ENCODE measurements around the gene PANX3.

The PANX3 gene

DNA sequence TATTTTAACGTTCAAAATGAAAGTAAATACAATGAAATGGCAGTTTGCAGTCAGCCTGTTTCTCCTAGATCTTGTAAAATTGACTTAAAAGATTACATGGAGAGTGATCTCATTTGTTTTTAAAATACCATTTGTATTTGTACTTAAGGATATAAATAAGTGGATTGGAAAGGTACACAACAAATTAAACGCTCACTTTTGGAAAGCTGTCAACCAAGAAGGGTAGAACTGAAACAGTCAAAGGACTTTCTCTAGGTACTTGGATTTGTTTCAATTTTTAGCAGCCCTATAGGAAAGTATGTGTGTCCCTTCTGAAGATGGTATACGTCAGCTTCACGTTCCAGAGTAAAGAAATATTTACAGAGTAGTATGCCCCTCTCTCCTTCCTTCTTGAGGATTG, 18.7 kb downstream of the PANX3 start:
- TF ChIP-seq, protein P1, sequence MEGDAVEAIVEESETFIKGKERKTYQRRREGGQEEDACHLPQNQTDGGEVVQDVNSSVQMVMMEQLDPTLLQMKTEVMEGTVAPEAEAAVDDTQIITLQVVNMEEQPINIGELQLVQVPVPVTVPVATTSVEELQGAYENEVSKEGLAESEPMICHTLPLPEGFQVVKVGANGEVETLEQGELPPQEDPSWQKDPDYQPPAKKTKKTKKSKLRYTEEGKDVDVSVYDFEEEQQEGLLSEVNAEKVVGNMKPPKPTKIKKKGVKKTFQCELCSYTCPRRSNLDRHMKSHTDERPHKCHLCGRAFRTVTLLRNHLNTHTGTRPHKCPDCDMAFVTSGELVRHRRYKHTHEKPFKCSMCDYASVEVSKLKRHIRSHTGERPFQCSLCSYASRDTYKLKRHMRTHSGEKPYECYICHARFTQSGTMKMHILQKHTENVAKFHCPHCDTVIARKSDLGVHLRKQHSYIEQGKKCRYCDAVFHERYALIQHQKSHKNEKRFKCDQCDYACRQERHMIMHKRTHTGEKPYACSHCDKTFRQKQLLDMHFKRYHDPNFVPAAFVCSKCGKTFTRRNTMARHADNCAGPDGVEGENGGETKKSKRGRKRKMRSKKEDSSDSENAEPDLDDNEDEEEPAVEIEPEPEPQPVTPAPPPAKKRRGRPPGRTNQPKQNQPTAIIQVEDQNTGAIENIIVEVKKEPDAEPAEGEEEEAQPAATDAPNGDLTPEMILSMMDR (conservative IDR thresholded peaks at IDR 0.05; ENCODE audit: low read depth, low read length) = no peak
- DNase-seq (ENCODE audit: low read depth) = no peak
- H3K4me3 ChIP-seq (ENCODE audit: low read length) = no peak overlapping the region

DNA sequence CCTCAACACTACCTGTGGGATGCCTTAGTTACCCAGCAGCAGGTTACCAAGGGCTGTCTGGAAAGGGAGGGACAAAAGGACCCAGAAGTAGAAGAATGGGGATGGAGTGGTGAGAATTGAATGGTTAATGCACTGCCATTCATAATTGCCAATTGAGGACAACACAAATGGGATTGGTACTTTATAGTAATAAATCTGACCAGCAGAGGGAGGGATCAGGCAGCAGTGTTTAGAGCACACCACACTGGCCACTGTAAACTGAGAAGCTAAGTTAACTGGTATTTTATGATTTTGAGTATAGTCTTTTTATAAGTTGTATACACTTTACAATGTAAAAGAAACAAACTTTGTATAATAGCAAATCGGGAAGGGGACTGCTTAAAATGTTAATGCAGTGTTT, 22.1 kb downstream of the PANX3 start:
- DNase-seq (ENCODE audit: low read depth) = no peak
- H3K4me3 ChIP-seq (ENCODE audit: low read length) = no peak overlapping the region
- TF ChIP-seq, protein P1 (conservative IDR thresholded peaks at IDR 0.05; ENCODE audit: low read depth, low read length) = peak; percentile 46

DNA sequence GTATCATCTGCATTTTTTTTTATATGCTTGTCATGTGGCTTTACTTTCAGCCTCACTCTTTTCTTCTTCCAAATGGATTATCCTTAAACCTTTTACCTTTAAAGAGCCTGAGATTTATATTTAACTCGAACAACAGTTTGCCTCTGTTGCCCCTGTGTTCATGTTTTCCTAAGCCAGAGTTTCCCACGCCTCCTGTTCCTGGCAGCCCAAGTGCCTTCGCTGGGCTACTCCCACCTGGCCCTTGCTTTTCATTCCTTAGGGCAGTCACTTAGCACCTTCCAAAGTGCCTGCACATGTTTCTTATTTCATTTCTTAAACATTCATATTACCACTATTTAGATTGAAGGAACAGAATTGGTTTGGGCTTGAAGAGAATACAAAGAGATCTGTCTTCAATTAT, 24.7 kb downstream of the PANX3 start:
- TF ChIP-seq, protein P1 (conservative IDR thresholded peaks at IDR 0.05; ENCODE audit: low read depth, low read length) = no peak
- no peak for DNase-seq (ENCODE audit: low read depth)
- no peak overlapping the region for H3K4me3 ChIP-seq (ENCODE audit: low read length)

DNA sequence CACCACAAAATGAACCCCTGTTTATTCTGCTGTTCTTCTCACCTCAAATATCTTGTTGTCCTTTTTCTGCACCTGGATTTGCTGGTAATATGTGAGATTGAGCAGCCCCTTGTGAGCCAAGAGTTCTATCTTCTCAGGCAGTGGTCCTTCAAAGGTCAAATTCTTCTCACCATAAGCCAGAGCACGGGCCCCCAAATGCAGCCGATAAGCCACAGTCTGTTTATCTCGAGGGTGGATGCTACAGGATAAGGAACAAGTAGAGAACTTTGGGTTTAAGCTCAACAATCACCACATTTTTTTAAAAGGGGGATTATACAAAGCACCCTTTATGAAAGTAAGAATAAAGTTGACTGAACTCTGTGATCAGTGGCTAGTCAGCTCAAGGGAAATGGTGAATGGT, 27.3 kb downstream of the PANX3 start:
- no peak for DNase-seq (ENCODE audit: low read depth)
- TF ChIP-seq, protein P1 (conservative IDR thresholded peaks at IDR 0.05; ENCODE audit: low read depth, low read length) = no peak

DNA sequence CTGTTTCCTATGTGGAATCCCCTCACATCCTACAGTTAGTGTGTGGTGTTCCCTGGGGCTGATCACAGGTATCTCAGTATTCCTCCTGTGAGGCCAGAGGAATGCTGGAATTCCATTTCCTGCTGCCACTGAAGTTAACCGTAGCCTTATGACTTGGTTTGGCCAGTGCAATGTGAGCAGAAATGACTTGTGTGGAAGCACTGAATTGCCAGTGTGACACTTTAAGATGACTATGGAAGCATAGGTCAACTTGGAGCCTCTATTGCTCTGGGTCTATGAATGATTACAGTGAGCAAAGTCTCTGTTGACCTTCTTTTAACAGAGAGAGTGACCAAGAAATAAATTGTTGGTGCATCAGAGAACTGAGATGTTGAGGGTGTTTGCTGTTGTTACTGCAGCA, 28.0 kb downstream of the PANX3 start:
- no peak for DNase-seq (ENCODE audit: low read depth)
- no peak overlapping the region for H3K4me3 ChIP-seq (ENCODE audit: low read length)
- TF ChIP-seq, protein P1 (conservative IDR thresholded peaks at IDR 0.05; ENCODE audit: low read depth, low read length) = no peak

More for the DNA sequence above, 27.3 kb downstream of the PANX3 start:
- H3K4me3 ChIP-seq (ENCODE audit: low read length) = no peak overlapping the region

DNA sequence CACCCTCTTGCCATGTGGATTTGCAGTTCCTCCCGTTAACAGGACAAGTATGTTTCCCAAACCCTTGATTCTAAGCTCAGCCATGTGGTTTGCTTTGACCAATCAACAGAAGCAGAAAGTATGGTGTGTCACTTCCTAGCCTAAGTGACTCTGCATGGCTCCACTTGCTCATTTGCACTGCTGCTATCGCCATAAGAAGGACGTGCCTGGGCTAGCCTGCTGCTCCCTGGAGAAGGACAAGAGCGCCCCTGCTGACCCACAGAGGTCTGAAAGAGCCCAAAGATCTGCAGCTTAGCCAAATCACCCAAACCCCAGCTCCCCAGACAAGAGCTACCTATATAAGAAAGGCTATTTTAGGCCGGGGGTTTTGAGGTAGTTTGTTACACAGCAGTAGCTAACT, 29.4 kb downstream of the PANX3 start:
- TF ChIP-seq, protein P1 (conservative IDR thresholded peaks at IDR 0.05; ENCODE audit: low read depth, low read length) = no peak
- H3K4me3 ChIP-seq (ENCODE audit: low read length) = no peak overlapping the region
- DNase-seq (ENCODE audit: low read depth) = no peak

DNA sequence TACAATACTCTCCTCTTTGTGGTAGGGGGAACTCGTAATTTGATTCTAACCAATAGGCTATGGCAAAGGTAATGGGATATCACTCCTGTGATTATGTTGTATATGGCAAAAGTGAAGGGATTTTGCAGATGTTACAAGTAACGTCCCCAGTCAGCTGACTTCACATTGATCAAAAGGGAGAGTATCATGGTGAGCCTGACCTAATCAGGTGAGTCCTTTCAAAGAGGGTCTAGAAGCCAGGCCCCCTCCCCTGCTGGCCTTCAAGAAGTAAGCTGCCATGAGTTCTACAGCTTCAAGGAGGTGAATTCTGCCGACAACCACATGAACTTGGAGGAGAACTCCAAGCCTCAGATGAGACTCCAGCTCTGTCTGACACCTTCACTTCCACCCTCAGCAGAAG, 31.4 kb downstream of the PANX3 start:
- TF ChIP-seq, protein P1 (conservative IDR thresholded peaks at IDR 0.05; ENCODE audit: low read depth, low read length) = no peak
- H3K4me3 ChIP-seq (ENCODE audit: low read length) = no peak overlapping the region
- no peak for DNase-seq (ENCODE audit: low read depth)

Data from retinal pigment epithelial cell (primary cell).